HG03457 (cell line): ENCODE measurements around the gene CCL1.
"Not testable (repeated sequence)": the region's sequence is repeated elsewhere in the genome, so short reads cannot be mapped to it uniquely, and the experiment has no call there.

Experiments
- ATAC-seq: cut with Tn5 transposase; IDR thresholded peaks from one replicate; pipeline ENCODE4 v1.9.1; 2021; ENCODE audit warnings: moderate number of reproducible peaks; ENCODE audit not compliant: unreplicated experiment

Gene CCL1

DNA sequence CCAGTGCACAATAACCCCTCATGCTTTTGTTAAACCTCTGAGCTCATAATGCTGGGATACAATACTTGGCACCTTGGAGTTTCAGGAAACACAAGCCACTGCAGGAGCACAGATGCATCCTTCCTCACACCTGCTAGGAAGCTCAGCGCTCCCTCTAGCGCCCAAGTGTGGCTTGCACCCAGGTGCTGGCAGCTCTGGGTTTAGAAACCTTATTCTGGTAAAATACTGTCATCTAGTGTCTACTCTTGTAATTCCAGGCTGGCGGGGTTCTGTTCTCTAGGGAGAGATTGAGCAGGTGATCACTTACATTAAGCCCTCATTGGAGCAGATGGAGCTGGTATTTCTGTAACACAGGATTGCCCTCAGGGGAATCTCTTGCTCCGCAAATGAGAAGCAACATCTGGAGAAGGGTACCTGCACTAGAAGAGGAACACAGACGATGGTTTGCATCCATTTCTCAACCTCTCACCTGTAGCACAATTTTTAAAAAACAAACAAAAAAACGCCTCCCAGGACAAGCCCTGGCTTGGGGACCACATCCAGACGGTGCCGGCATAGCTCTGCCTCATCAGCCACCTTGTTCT, 1.5 kb downstream of the CCL1 start:
- ATAC-seq, result no peak

DNA sequence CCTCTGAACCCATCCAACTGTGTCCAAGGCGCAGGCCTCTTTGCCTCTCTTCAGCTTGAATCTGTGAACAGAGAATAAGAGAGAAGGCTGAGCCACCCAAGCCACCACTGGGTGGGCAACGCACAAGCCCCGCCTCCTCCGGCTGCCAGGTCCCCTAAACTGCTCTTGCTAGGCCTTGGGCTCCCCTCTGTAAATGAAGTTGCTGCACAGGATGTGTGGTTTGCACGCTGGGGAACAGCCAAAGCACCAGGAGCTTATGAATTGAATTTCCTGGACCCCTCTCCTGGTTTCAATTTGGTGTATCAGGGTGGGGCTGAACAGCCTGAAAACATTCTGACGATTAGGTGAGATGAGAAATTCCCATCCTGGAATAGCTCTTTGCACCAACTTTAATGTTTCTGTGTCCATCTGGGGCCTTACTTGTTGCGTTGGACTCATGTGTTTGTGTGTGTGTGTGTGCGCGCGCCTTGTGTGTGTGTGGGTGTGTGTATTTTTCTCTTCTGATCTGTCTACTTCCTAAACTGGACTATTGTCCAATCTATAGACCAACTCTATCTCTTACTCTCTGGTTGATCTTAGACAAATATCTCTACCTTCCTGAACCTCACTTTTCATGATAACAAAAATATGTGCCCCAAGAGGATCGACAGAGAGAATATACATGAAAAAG, 2.3 kb downstream of the CCL1 start:
- no peak for ATAC-seq

DNA sequence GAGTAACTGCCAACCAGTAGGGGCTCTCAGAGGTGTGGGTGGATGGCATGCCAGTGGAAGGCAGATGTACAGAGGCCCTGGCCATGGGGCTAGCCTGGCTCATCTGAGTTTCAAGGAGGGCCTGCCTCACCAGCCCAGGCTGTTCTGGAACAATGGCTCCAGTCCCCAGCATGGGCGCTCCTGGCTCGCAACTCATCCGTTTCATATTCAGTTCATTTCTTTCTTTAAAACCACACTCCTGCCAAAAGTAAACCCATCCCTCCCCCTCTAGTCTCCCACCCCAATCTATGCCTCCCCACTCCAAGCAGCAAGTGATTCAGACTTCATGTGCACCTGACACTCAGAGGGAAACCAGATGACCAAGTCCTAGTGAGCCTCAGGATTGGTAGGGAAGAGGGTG, 4.4 kb downstream of the CCL1 start:
- no peak for ATAC-seq

DNA sequence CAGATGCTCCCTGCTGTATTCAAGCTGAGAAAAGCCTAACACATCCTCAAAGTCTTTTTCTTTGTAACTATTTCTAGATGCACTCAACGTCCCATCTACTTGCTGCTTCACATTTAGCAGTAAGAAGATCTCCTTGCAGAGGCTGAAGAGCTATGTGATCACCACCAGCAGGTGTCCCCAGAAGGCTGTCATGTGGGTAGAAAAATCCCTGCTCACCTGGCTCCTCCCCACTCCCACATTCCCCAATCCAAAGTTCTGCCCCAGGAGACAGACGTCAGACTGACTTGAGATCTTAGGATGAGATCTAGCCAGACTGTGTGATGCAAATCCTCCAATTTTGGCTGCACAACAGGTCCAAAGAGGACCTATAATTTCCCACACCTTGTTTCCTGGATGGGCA, 5.6 kb downstream of the CCL1 start:
- ATAC-seq, result no peak

DNA sequence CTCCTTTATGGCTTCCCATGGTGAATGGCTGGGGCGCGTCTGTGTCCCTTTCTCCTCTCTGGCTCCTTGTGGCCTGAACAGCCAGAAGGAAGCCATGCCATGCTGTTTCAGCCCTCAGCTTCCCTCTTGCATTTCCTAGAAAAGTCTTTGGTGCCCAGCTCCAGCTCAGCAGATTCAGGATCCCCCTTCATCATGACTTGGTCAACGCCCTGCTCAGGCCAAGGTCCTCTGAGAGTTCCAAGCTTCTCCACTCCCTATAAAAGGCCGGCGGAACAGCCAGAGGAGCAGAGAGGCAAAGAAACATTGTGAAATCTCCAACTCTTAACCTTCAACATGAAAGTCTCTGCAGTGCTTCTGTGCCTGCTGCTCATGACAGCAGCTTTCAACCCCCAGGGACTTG, 6.8 kb downstream of the CCL1 start, which contains the start of gene CCL13:
Gene CCL13, plus strand, starts transcription at position 287 of the 400 bp plus-strand sequence. Its CDS starts 47 bp downstream, at position 334.
- ATAC-seq, result no peak

DNA sequence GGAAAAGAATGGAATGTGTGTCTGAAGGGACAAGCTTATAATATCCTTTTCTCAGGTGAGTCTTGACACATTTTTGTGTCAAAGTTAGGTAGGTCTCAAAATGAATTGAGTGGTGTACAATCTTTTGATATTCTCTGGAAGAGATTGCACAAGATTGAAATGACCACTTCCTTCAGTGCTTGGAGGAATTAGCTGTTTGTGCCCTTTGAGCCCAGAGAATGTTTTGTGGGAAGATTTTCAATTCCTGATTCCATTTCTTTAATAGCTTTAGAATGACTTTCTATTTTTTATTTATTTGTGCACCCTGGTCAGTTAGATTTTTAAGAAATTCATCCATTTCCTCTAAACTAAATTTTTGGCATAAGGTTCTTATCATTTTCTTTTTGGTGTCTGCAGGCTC, 8.4 kb downstream of the CCL1 start:
- ATAC-seq, result no peak

DNA sequence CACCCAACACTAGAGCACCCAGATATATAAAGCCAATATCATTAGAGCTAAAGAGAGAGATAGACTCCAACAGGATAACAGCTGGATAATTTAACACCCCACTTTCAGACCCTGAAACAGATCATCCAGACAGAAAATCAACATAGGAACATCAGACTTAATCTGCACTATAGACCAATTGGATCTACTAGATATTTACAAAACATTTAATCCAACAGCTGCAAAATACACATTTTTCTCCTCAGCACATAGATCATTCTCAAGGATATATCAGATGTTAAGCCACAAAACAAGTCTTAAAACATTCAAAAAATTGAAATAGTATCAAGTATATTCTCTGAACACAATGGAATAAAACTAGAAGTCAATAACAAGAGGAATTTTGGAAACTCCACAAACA, 10.8 kb downstream of the CCL1 start:
- no peak for ATAC-seq

DNA sequence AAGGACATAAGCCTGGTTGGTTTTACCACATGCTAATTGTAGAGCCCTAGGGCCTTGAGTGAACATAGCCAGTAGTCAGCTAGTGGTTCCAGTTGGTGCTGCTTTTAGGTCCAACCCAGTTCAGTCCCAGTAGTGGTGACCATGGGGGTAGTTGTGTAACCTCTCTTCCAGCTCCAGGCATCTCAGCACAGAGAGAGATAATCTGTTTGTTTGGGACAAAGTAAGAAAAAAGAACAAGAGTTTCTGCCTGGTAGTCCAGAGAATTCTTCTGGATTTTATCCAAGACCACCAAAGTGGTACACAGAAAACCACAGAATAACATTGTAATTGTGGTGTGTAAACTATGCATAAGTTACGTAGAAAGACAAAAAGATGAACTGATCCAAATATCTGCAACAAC, 11.9 kb downstream of the CCL1 start:
- no peak for ATAC-seq

DNA sequence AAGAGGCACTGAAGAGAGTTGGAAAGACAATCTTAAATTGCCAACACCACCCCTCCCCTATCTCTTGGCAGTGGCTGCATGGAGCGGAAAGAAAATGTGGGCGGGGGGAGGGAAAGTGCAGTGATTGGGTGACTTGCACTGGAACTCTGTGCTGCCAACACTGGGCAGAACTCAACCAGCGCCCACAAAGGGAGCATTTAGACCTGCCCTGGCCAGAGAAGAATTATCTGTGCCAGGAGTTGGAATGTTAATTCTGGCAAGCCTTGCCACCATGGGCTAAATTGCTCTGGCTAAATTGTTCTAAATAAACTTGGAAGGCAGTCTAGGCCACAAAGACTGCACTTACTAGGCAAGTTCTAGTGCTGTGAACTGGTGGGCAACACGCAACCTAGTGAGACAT, 13.3 kb downstream of the CCL1 start:
- no peak for ATAC-seq

DNA sequence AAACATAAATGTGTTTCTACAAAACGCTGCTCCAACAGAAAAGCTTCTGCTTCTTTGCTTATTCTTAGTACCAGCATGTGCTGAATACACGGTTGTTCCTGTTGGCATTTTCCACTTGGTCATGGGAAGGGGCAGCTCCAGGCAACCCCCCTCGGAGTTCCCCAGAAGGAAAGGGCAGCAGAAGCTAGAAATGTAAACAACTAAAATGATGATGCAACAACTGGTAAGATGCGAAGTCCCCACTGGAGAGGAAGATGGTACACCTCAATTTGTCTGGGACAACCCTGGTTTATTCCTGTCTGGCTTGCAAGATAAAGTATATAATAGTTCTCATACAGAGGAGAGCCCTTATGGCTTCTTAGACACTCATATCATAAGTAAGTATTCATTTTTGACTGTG, 16.0 kb downstream of the CCL1 start:
- ATAC-seq, result no peak

DNA sequence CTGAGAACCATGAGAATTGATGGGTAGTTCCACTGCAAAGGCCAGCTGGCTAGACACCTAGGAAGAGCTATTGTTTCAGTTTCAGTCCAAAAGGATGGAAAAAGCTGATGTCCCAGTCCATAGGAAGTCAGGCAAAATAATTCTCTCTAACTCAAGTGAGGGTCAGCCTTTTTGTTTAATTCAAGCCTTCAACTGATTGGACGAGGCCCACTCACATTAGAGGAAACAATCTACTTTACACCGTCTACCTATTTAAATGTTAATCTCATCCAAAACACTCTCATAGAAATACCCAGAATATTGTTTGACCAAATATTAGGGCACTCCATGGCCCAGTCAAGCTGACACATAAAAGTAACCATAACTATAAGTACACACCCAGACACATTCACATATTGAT, 21.1 kb downstream of the CCL1 start:
- no peak for ATAC-seq

DNA sequence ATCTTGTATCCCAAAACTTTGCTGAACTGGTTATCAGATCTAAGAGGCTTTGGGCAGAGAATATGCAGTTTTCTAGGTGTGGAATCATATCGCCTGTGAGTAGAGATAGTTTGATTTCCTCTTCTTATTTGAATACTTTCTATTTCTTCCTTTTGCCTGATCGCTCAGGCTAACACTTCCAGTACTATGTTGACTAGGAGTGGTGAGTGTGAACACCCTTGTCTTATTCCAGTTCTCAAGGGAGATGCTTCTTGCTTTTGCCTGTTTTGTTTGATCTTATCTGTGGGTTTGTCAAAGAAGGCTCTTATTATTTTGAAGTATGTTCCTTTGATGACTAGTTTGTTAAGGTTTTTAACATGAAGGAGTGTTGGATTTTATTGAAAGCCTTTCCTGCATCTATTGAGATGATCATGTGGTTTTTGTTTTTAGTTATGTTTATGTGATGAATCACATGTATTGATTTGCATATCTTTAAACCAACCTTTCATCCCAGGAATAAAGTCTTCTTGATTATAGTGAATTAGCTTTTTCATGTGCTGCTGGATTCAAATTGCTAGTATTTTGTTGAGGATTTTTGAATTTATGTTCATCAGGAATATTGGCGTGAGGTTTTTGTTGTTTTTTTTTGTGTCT, 23.8 kb downstream of the CCL1 start:
- no peak for ATAC-seq

DNA sequence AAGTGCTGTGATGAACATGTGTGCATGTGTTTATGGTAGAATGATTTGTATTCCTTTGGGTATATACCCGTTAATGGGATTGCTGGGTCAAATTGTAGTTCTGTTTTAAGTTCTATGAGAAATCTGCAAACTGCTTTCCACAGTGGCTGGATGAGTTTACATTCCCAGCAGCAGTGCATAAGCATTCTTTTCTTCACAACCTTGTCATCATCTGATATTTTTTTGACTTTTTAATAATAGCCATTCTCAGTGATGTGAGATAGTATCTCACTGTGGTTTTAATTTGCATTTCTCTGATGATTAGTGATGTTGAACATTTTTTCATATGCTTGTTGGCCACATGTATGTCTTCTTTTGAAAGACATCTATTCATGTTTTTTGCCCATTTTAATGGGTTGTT, 25.3 kb downstream of the CCL1 start:
- ATAC-seq, result no peak

DNA sequence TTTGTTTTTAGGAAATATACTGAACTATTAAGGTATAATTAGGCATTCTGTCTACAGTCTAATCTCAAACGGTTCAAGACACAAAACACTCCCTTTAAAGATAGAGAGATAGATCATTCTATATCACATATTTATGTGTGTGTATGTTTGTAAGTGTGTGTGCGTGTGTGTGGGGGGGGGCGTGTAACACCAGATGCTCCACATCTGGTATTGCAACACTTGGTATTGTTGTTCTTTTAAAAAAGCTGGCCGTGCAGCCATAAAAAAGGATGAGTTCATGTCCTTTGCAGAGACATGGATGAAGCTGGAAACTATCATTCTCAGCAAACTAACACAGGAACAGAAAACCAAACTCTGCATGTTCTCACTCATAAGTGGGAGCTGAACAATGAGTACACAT, 35.5 kb downstream of the CCL1 start:
- ATAC-seq, result not testable (repeated sequence)

DNA sequence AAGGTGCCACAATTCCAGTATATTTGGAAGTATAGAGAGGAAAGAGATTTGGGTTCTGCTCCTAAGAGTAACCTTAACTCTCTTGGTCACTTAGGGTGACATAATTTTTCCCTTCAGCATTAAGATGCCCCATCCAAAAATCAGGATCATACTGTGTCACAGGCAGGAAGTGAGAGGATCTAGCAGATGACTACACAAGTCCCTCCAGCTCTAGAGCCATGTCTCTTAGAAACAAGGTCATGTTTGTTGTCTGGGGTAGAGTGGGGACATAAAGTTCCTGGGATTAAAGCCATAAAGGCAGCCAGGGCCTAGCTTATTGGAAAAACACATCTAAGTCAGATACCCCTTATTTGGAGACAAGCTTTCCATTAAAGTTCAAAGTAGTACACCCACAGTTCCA, 41.1 kb downstream of the CCL1 start:
- no peak for ATAC-seq

DNA sequence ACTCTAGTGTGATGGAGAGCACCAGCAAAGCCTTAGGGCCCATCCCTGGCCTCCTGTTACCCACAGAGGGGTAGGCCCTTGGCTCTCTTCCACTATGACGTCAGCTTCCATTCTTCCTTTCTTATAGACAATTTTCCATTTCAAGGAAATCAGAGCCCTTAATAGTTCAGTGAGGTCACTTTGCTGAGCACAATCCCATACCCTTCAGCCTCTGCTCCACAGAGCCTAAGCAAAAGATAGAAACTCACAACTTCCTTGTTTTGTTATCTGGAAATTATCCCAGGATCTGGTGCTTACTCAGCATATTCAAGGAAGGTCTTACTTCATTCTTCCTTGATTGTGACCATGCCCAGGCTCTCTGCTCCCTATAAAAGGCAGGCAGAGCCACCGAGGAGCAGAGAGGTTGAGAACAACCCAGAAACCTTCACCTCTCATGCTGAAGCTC, 44.0 kb downstream of the CCL1 start, which contains the start of gene CCL8:
Gene CCL8, plus strand, starts transcription at position 397 of the 445 bp plus-strand sequence. CDS start 67 bp downstream, outside the sequence.
- ATAC-seq, result no peak

DNA sequence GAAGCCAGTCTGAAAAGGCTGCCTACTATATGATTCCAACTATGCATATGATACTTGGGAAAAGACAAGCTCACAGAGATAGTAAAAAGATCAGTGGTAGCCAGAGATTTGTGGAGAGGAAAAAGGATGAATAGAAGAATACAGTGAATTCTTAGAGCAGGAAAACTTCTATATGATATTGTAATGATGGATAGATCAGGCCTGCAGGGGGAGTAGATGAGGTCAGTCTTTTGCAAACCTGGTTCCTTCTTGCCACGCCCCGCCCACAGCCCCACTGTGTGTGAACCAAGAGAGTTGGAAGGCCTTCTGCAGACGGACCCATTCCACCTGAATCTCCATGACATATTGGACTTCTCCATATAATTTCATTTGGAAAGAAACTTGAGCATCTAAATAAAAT, 44.6 kb downstream of the CCL1 start:
- ATAC-seq, result no peak

DNA sequence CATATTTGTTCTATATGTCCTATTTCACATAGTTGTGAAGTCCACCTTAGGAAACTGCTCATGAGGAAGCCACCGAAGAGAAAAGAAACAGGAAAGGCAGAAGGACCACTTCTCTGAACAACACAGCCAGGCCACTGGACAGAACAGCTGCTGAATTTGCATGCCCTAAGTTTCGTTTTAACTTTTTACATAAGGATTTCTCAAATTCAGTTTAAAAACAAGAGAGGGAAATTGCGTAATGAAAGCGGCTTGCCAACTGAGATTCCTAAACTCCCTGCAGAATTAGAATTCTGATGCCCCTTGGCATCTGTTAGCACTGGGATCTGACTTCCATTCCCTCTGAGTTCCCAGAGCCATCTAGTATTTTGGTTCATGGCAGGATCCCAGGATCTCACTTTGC, 48.8 kb downstream of the CCL1 start:
- no peak for ATAC-seq

DNA sequence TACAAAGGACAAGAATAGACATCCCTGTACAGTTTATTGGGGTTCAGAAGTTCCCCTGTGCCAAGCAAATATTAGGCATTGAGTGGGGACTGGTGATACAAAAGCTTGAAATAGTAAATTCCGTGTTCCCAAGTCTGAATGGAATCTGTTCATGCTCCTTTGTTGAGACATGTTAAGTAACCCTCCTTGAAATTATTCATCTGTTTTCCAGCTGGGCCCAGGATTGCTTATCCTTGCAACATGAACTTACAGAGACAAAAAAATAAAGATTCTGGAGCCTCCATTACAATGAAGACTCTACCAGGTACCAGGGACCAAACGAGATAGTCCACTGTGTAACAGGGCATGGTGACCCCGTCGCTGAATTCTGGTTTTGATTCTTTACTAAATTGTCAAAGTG, 49.9 kb downstream of the CCL1 start:
- ATAC-seq, result no peak

DNA sequence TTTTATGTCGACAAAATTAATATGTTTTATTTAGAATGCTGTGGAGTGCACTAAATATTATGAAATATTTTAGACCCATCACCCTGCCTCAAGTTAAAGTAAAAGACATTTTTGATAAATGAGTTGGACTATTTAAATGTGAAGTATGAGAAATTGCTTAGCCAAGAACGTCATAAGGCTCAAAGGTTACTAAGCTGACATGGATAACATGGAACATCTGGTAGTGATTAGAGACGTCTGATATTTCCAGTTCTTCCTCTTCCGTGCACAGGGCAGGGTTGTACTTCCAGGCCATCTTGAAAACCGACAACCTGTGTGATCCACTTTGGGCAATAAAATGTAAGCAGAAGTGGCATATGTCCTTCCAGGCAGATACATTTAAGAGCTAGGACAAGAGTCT, 51.0 kb downstream of the CCL1 start:
- no peak for ATAC-seq

DNA sequence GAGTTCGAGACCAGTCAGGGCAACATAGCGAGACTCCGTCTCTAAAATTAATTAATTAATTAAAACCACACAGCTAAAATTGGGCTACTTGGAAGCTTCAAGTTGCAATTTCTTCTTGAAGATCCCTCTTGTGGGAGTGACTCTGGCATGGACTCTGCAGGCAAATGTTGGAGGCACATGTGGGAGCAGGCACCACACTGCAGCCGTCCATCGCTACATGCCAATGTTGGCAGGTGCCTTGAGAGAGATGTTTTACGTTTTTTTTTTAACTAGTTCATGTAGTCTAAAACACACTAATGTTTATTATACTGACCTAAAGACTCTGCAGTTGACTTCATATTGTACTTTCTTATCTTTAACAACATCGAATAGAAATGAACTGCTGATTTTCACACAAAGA, 51.7 kb downstream of the CCL1 start:
- ATAC-seq, result no peak
